Transverse colon (tissue), 4 donors: ENCODE data around the gene ENPP3. TPM values are rescaled to one million over a fixed set of nuclear protein-coding genes. Genes with fewer than 3 reads are reported as not detected.

Source experiments
- DNase-seq: peaks from one replicate; pipeline ENCODE4 v3.0.0-alpha.2; 2019
- H3K27ac ChIP-seq, 4 donors: fragments of 200-600 bp; sonication (generic); 2 replicates each; pipeline ENCODE4 v1.5.1; 2016 to 2018; ENCODE audit warnings: inconsistent platforms in 4 of 4
- H3K27me3 ChIP-seq: fragments of 200-600 bp; sonication (generic); 2 replicates; pipeline ENCODE4 v1.5.1; 2017; ENCODE audit warnings: inconsistent platforms
- H3K36me3 ChIP-seq, 4 donors: fragments of 200-600 bp; sonication (generic); 2 replicates each; pipeline ENCODE4 v1.5.1; 2017 to 2019; ENCODE audit warnings: inconsistent platforms in 4 of 4
- H3K4me1 ChIP-seq, 4 donors: fragments of 200-600 bp; sonication (generic); 2 replicates each; pipeline ENCODE4 v1.5.1; 2017 to 2020; ENCODE audit warnings: inconsistent platforms in 4 of 4
- H3K4me3 ChIP-seq, 4 donors: fragments of 200-600 bp; sonication (generic); 1 replicate in 1 of 4; 2 replicates in 3 of 4; pipeline versions ENCODE4 v1.5.1 to v1.6.1; 2017 to 2019; ENCODE audit warnings: inconsistent platforms in 4 of 4
- H3K9me3 ChIP-seq, 2 donors: fragments of 200-600 bp; sonication (generic); 2 replicates each; pipeline ENCODE4 v1.5.1; 2017 to 2019; ENCODE audit warnings: inconsistent platforms in 2 of 2
- EP300 ChIP-seq: sonication (generic); formaldehyde crosslinking; IDR thresholded peaks from one replicate; pipeline ENCODE4 v1.6.1; 2017; ENCODE audit warnings: antibody characterized with exemption, low read depth
- POLR2A ChIP-seq: fragments of 450-650 bp; IDR thresholded peaks from one replicate; pipeline ENCODE4 v1.6.1; 2016; ENCODE audit warnings: antibody characterized with exemption, mild to moderate bottlenecking, moderate library complexity
- POLR2AphosphoS5 ChIP-seq, 3 donors: sonication (generic); formaldehyde crosslinking; IDR thresholded peaks; one replicate each; pipeline ENCODE4 v1.6.1; 2016; ENCODE audit warnings: antibody characterized with exemption in 3 of 3
- WGBS, 2 donors: methylation state at CpG; one replicate each; pipeline ENCODE4 v1.1.5; 2018; ENCODE audit warnings: low coverage in 1 of 2; 5-methylcytosine and 5-hydroxymethylcytosine counted together
- in situ Hi-C, 4 donors: fragments of 200-750 bp; cut with MboI; loops; one replicate each; pipeline versions ENCODE4 v1.15.0 to v1.15.1; 2017; ENCODE audit warnings: low sequenced_read_pairs in 3 of 4, low pct_ligation_motif_present in 1 of 4, low pct_unique_long_range_greater_than_20kb in 1 of 4
- intact Hi-C: fragments of 100-400 bp; cut with DNase I; formaldehyde crosslinking; loops from one replicate; pipeline ENCODE4 v1.15.1; 2023; ENCODE audit warnings: low total_unique reads
- total RNA-seq, 4 donors: library from RNA; depleted of rRNA; stranded (reverse); fragments of >200 nt; gene quantifications; one replicate each; pipeline ENCODE4 v1.1.0, GENCODE V29; 2016
- TF ChIP-seq, protein P1 (sequence below), 5 experiments: fragments of 200-600 bp in 3 of 5; fragments of 450-650 bp in 2 of 5; sonication (generic) in 3 of 5; IDR thresholded peaks; 1 replicate in 2 of 5; 2 replicates in 3 of 5; pipeline ENCODE4 v1.5.1; 2016 to 2017; ENCODE audit warnings: antibody characterized with exemption in 5 of 5, inconsistent platforms in 3 of 5, mild to moderate bottlenecking in 2 of 5, moderate library complexity in 1 of 5

ENPP3 gene
- total RNA-seq, 4 donors from 2014 or later: 4.6 to 28.1 (median 20.6) TPM

GRCh38 chr6:131683479-131683878 lies 46.4 kb downstream of the ENPP3 start:
- Histone ChIP-seq H3K4me1 (no peaks in the 10 kb centered on the region), H3K4me3 (no peak overlapping the region), H3K27me3 (no peaks in the 10 kb centered on the region), H3K36me3 (peaks cover 0 to 3% (median under 1%) of the 10 kb centered on the region in 4 donors), H3K9me3 (no peaks in the 10 kb centered on the region), H3K27ac (no peak overlapping the region)
- in situ Hi-C loops: loop anchor here in 1 of 4 donors (10.0 kb wide), 1 partner anchor 231 kb away; no protein-coding TSS in a partner anchor
- intact Hi-C loops: no loop called here
- TF ChIP-seq, protein P1, sequence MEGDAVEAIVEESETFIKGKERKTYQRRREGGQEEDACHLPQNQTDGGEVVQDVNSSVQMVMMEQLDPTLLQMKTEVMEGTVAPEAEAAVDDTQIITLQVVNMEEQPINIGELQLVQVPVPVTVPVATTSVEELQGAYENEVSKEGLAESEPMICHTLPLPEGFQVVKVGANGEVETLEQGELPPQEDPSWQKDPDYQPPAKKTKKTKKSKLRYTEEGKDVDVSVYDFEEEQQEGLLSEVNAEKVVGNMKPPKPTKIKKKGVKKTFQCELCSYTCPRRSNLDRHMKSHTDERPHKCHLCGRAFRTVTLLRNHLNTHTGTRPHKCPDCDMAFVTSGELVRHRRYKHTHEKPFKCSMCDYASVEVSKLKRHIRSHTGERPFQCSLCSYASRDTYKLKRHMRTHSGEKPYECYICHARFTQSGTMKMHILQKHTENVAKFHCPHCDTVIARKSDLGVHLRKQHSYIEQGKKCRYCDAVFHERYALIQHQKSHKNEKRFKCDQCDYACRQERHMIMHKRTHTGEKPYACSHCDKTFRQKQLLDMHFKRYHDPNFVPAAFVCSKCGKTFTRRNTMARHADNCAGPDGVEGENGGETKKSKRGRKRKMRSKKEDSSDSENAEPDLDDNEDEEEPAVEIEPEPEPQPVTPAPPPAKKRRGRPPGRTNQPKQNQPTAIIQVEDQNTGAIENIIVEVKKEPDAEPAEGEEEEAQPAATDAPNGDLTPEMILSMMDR (IDR thresholded peaks at IDR 0.05): no peak
- TF ChIP-seq POLR2AphosphoS5 (IDR thresholded peaks at IDR 0.05) (no peak), EP300 (no peak), POLR2A (no peak)
- WGBS, 2 donors: 73 to 85% methylated on average over 5 to 6 of the region's 6 CpGs
- DNase-seq: no peak

DNA sequence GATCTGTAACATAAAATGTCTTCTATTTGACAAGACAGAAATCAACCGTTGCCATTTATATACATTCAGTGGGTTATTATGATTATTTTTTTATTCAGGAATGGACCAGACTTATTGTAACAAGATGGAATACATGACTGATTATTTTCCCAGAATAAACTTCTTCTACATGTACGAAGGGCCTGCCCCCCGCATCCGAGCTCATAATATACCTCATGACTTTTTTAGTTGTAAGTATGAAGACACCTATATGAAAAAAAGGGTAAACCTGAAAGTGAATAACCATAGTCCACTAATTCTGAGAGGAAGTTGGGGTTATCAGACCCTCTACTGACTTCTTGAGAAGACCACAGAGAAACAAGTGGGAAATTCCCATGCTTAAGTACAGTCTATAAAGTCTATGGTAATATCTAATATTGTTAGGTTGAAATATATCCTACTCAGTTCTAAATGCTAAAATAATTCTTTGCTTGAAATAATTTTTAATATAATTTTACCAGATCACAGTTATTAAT lies 48.2 kb downstream of the ENPP3 start:
- WGBS, 2 donors: 84% methylated on average over 4 of the region's 4 CpGs
- Histone ChIP-seq H3K27me3 (no peaks in the 10 kb centered on the region), H3K4me1 (no peaks in the 10 kb centered on the region), H3K36me3 (peaks cover 0 to 3% (median 0%) of the 10 kb centered on the region in 4 donors), H3K9me3 (no peaks in the 10 kb centered on the region), H3K4me3 (no peak overlapping the region), H3K27ac (no peak overlapping the region)
- intact Hi-C loops (no loop called here), in situ Hi-C loops (loop anchor here in 1 of 4 donors (10.0 kb wide), 1 partner anchor 229 kb away; no protein-coding TSS in a partner anchor)
- no peak for DNase-seq
- TF ChIP-seq POLR2AphosphoS5 (IDR thresholded peaks at IDR 0.05): no peak
- TF ChIP-seq, protein P1 (IDR thresholded peaks at IDR 0.05): no peak
- no peak for TF ChIP-seq EP300
- TF ChIP-seq POLR2A: no peak

GRCh38 chr6:131687022-131687421 lies 49.9 kb downstream of the ENPP3 start:
- peaks cover 0 to 3% (median 0%) of the 10 kb centered on the region in 4 donors for H3K36me3 ChIP-seq
- no peaks in the 10 kb centered on the region for H3K9me3 ChIP-seq
- no peak for DNase-seq
- no peaks in the 10 kb centered on the region for H3K4me1 ChIP-seq
- intact Hi-C loops (no loop called here), in situ Hi-C loops (loop anchor here in 1 of 4 donors (10.0 kb wide), 1 partner anchor 228 kb away; no protein-coding TSS in a partner anchor)
- H3K4me3 ChIP-seq: no peak overlapping the region
- WGBS, 2 donors: 79 to 97% methylated on average over 3 of the region's 3 CpGs
- no peak overlapping the region for H3K27ac ChIP-seq
- TF ChIP-seq POLR2A (no peak), POLR2AphosphoS5 (IDR thresholded peaks at IDR 0.05) (no peak), EP300 (no peak)
- TF ChIP-seq, protein P1 (IDR thresholded peaks at IDR 0.05): no peak
- no peaks in the 10 kb centered on the region for H3K27me3 ChIP-seq

DNA sequence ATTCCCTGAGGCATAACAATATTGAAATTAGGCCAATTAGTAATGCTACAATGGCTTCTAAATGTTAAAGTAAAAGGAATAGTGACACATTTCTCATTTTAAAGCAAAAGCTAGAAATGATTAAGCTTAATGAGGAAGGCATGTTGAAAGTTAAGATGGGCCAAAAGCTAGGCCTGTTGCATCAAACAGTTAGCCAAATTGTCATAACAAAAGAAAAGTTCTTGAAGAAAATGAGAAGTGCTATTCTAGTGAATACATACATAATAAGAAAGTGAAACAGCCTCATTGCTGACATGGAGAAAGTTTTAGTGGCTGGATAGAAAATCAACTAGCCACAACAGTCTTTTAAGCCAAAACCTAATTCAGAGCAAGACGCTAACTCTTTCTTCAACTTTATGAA lies 51.2 kb downstream of the ENPP3 start:
- H3K9me3 ChIP-seq: no peaks in the 10 kb centered on the region
- in situ Hi-C loops (loop anchor here in 1 of 4 donors (10.0 kb wide), 1 partner anchor 227 kb away; no protein-coding TSS in a partner anchor), intact Hi-C loops (no loop called here)
- H3K27me3 ChIP-seq: no peaks in the 10 kb centered on the region
- no peak overlapping the region for H3K27ac ChIP-seq
- peaks cover 0 to 3% (median 0%) of the 10 kb centered on the region in 4 donors for H3K36me3 ChIP-seq
- TF ChIP-seq POLR2AphosphoS5 (IDR thresholded peaks at IDR 0.05) (no peak), EP300 (no peak), POLR2A (no peak)
- TF ChIP-seq, protein P1 (IDR thresholded peaks at IDR 0.05): no peak
- no peak overlapping the region for H3K4me3 ChIP-seq
- 78 to 83% methylated on average over 1 of the region's 1 CpG for WGBS, 2 donors
- H3K4me1 ChIP-seq: no peaks in the 10 kb centered on the region
- DNase-seq: no peak
